ENCODE results near the gene SERINC5. TPM values are rescaled to one million over a fixed set of nuclear protein-coding genes. Genes with fewer than 3 reads are reported as not detected.

Gene SERINC5
- total RNA-seq, 1 experiment from 2014 or later: 70.6 TPM

DNA sequence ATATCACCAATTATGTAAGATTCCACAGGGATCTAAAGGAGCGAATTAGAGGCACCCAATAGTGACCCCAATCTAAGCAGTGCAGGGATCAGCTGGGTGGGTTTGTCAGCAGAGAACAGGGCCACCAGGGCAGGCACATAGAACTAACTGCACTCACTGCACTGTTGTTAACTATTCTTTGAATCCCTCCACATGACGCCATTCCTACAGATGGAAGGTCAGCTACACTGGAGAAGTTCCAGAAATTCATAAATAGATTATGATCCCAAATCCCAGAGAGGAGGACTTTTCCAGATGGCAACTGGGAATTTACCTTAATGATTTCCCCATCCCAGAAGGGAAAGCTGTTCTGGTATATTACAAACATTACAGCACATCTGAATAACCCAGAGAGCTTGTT is 136.5 kb downstream of the SERINC5 start:
- Histone ChIP-seq H3K36me3 (ENCODE audit: control insufficient read depth, insufficient read depth, low read length) (no peaks in the 10 kb centered on the region), H3K27me3 (ENCODE audit: control insufficient read depth, insufficient read depth, low read length) (no peaks in the 10 kb centered on the region), H3K4me1 (ENCODE audit: control insufficient read depth, insufficient read depth, low read length) (no peaks in the 10 kb centered on the region), H3K9me3 (ENCODE audit: control insufficient read depth, insufficient read depth, low read depth, low read length) (no peaks in the 10 kb centered on the region), H3K27ac (ENCODE audit: low read length) (no peak overlapping the region), H3K4me3 (ENCODE audit: low read depth in 2 of 2, low read length in 2 of 2) (no peak overlapping the region)
- ChIA-PET POLR2A (no interaction called here), CTCF (interaction anchor here (0.6 kb wide), 1 partner anchor 986 kb away, joined by 3 read pairs; no protein-coding TSS in a partner anchor)
- ATAC-seq (no peak), DNase-seq (ENCODE audit: low read depth, low spot score) (no peak)
- no peak for TF ChIP-seq TCF7L2 (IDR thresholded peaks at IDR 0.05; ENCODE audit: low read depth, low read length)
- no peak for TF ChIP-seq REST (IDR thresholded peaks at IDR 0.05; ENCODE audit: insufficient read depth in 1 of 2, low read depth in 2 of 2, low read length in 1 of 2)
- intact Hi-C loops (cut with micrococcal nuclease; ENCODE audit: unreplicated experiment): no loop called here
- in situ Hi-C loops (cut with HindIII; ENCODE audit: low pct_unique_long_range_greater_than_20kb, low sequenced_read_pairs): no loop called here
- BruUV-seq (replicated peaks): no TSS peak

DNA sequence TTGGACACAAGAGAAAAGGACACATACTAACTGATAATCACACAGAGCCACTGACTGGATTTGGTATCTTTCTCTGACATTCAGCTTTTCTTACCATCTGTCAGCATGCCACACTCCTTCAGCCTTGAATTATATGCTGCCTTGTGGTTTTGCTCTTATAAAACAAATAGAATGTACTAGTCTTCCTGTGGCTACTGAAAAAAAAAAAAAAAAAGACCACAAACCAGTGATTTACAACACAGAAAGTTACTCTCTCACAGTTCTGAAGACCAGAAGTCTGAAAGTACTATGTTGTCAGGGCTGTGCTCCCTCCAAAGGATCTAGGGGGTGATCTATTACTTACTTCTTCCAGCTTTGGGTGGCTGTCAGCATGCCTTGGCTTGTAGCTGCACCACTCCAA is 138.4 kb downstream of the SERINC5 start:
- H3K36me3 ChIP-seq (ENCODE audit: control insufficient read depth, insufficient read depth, low read length): no peaks in the 10 kb centered on the region
- ChIA-PET POLR2A (no interaction called here), CTCF (interaction anchor here (0.7 kb wide), 1 partner anchor 34 kb away, joined by 5 read pairs; no protein-coding TSS in a partner anchor)
- H3K4me3 ChIP-seq (ENCODE audit: low read depth in 2 of 2, low read length in 2 of 2): no peak overlapping the region
- in situ Hi-C loops (cut with HindIII; ENCODE audit: low pct_unique_long_range_greater_than_20kb, low sequenced_read_pairs) (no loop called here), intact Hi-C loops (cut with micrococcal nuclease; ENCODE audit: unreplicated experiment) (no loop called here)
- H3K27me3 ChIP-seq (ENCODE audit: control insufficient read depth, insufficient read depth, low read length): no peaks in the 10 kb centered on the region
- H3K4me1 ChIP-seq (ENCODE audit: control insufficient read depth, insufficient read depth, low read length): no peaks in the 10 kb centered on the region
- H3K9me3 ChIP-seq (ENCODE audit: control insufficient read depth, insufficient read depth, low read depth, low read length): no peaks in the 10 kb centered on the region
- BruUV-seq (replicated peaks): no TSS peak
- ATAC-seq: no peak
- no peak for DNase-seq (ENCODE audit: low read depth, low spot score)
- no peak for TF ChIP-seq TCF7L2 (IDR thresholded peaks at IDR 0.05; ENCODE audit: low read depth, low read length)
- TF ChIP-seq REST (IDR thresholded peaks at IDR 0.05; ENCODE audit: insufficient read depth in 1 of 2, low read depth in 2 of 2, low read length in 1 of 2): no peak
- no peak for TF ChIP-seq POLR2AphosphoS5 (IDR thresholded peaks at IDR 0.05; ENCODE audit: low read depth, low read length)
- no peak for TF ChIP-seq SIN3A (IDR thresholded peaks at IDR 0.05; ENCODE audit: borderline replicate concordance, insufficient read depth, low read depth, low read length)
- TF ChIP-seq CTCF (IDR thresholded peaks at IDR 0.05): no peak
- no peak overlapping the region for H3K27ac ChIP-seq (ENCODE audit: low read length)

All from Panc1 (cell line).